Measurements from ENCODE around the gene NMNAT1. TPM values are rescaled to one million over a fixed set of nuclear protein-coding genes. Genes with fewer than 3 reads are reported as not detected.
A peak's percentile ranks its signal among the peaks of the same experiment; 100 is the strongest.

Gene NMNAT1
- total RNA-seq, 3 donors from 2014 or later (not counting 1 experiment from before 2014, with no cell fraction given), result 2.6 to 4.7 (median 2.9) TPM

DNA sequence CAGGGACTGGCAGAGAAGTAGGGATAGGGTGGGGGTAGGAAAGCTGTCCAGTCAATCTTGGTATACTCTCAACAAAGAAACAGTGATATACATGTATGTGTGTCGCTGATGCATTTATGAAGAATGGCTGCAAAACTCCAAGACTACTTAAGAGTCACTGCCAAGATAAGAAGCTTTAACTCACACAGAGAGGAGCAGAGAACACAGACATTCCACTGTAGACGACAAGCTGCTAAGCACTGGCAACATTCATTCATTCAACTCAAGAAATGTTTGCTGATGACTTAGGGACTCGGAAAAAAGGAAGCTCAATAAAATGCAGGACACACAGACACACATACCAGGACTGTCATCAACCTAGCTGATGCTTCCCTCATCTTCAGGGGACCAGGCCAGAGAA lies 38.7 kb upstream of the NMNAT1 start:
- H3K36me3 Mint-ChIP-seq, result no peaks in the 10 kb centered on the region
- H3K4me3 Mint-ChIP-seq, result no peak overlapping the region
- H3K27me3 ChIP-seq (ENCODE audit: control insufficient read depth, insufficient read depth, low read length), result no peaks in the 10 kb centered on the region
- no peaks in the 10 kb centered on the region for H3K36me3 ChIP-seq (ENCODE audit: control insufficient read depth, insufficient read depth, low read length)
- WGBS (ENCODE audit: insufficient coverage), result 83% methylated on average over 3 of the region's 3 CpGs
- intact Hi-C loops (cut with micrococcal nuclease), result no loop called here
- no peak overlapping the region for H3K27ac ChIP-seq (ENCODE audit: low read length)
- H3K4me1 ChIP-seq (ENCODE audit: control insufficient read depth, insufficient read depth, low read length), result peaks cover 30% of the 10 kb centered on the region
- peaks cover 46 to 59% of the 10 kb centered on the region in 2 donors for H3K4me1 Mint-ChIP-seq
- ATAC-seq, result no peak
- no peak overlapping the region for H3K4me3 ChIP-seq (ENCODE audit: low read length)
- TF ChIP-seq, protein P1, sequence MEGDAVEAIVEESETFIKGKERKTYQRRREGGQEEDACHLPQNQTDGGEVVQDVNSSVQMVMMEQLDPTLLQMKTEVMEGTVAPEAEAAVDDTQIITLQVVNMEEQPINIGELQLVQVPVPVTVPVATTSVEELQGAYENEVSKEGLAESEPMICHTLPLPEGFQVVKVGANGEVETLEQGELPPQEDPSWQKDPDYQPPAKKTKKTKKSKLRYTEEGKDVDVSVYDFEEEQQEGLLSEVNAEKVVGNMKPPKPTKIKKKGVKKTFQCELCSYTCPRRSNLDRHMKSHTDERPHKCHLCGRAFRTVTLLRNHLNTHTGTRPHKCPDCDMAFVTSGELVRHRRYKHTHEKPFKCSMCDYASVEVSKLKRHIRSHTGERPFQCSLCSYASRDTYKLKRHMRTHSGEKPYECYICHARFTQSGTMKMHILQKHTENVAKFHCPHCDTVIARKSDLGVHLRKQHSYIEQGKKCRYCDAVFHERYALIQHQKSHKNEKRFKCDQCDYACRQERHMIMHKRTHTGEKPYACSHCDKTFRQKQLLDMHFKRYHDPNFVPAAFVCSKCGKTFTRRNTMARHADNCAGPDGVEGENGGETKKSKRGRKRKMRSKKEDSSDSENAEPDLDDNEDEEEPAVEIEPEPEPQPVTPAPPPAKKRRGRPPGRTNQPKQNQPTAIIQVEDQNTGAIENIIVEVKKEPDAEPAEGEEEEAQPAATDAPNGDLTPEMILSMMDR (IDR thresholded peaks at IDR 0.05), result no peak
- peak overlapping the region in 1 of 2 donors; percentile 48 for H3K27ac Mint-ChIP-seq
- DNase-seq, result no peak
- H3K27me3 Mint-ChIP-seq (ENCODE audit: low read depth in 2 of 2), result no peaks in the 10 kb centered on the region
- no peaks in the 10 kb centered on the region for H3K9me3 ChIP-seq (ENCODE audit: control insufficient read depth, insufficient read depth, low read length)
- H3K9me3 Mint-ChIP-seq, result no peaks in the 10 kb centered on the region

DNA sequence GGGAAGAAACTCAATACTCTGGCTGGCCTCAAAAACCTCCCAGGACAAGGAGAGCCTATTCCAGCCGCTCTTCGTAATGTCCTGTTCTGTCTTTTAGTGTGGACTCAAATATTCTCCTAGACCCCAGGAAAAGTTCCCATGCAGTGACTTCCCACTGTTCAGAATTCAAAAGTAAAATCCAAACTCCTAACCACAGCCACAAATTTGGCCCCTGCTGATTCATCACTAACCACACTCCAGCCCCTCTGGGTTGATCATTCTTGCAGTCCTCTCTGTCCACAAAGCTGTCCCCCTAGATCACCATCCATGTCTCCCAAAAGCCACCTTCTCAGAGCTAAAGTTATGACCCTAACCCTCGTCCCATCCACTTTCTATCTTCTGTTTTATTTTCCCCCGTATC lies 38.3 kb upstream of the NMNAT1 start:
- Mint-ChIP-seq H3K27me3 (ENCODE audit: low read depth in 2 of 2) (no peaks in the 10 kb centered on the region), H3K27ac (peak overlapping the region in 1 of 2 donors; percentile 48), H3K36me3 (no peaks in the 10 kb centered on the region), H3K4me3 (no peak overlapping the region), H3K4me1 (peaks cover 46 to 61% of the 10 kb centered on the region in 2 donors), H3K9me3 (no peaks in the 10 kb centered on the region)
- peaks cover 27% of the 10 kb centered on the region for H3K4me1 ChIP-seq (ENCODE audit: control insufficient read depth, insufficient read depth, low read length)
- WGBS (ENCODE audit: insufficient coverage), result 70% methylated on average over 4 of the region's 4 CpGs
- H3K4me3 ChIP-seq (ENCODE audit: low read length), result no peak overlapping the region
- no peaks in the 10 kb centered on the region for H3K36me3 ChIP-seq (ENCODE audit: control insufficient read depth, insufficient read depth, low read length)
- H3K9me3 ChIP-seq (ENCODE audit: control insufficient read depth, insufficient read depth, low read length), result no peaks in the 10 kb centered on the region
- no peak overlapping the region for H3K27ac ChIP-seq (ENCODE audit: low read length)
- ATAC-seq, result no peak
- DNase-seq, result no peak
- intact Hi-C loops (cut with micrococcal nuclease), result no loop called here
- no peaks in the 10 kb centered on the region for H3K27me3 ChIP-seq (ENCODE audit: control insufficient read depth, insufficient read depth, low read length)
- TF ChIP-seq, protein P1 (IDR thresholded peaks at IDR 0.05), result no peak

DNA sequence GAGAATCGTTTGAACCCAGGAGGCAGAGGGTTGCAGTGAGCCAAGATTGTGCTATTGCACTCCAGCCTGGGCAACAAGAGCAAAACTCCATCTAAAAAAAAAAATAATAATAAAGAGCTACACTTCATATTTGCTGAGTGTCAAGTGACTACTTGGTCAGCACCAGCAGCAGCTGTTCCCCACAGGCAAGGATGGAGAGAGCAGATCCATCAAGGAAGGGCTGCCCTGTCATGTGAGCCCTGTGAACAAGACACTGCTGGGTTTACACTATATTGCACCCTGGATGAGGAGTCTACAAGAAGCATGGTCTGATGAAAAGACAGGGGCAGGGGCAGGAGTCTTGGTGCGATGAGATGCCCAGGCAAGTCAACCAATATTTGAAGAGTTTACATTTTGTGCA lies 36.8 kb upstream of the NMNAT1 start:
- TF ChIP-seq, protein P1 (IDR thresholded peaks at IDR 0.05), result no peak
- intact Hi-C loops (cut with micrococcal nuclease), result no loop called here
- no peak overlapping the region for H3K27ac Mint-ChIP-seq
- Histone ChIP-seq H3K36me3 (ENCODE audit: control insufficient read depth, insufficient read depth, low read length) (no peaks in the 10 kb centered on the region), H3K9me3 (ENCODE audit: control insufficient read depth, insufficient read depth, low read length) (no peaks in the 10 kb centered on the region), H3K4me3 (ENCODE audit: low read length) (no peak overlapping the region), H3K4me1 (ENCODE audit: control insufficient read depth, insufficient read depth, low read length) (peaks cover 26% of the 10 kb centered on the region), H3K27ac (ENCODE audit: low read length) (no peak overlapping the region), H3K27me3 (ENCODE audit: control insufficient read depth, insufficient read depth, low read length) (no peaks in the 10 kb centered on the region)
- no peak for DNase-seq
- H3K4me3 Mint-ChIP-seq, result no peak overlapping the region
- H3K9me3 Mint-ChIP-seq, result no peaks in the 10 kb centered on the region
- WGBS (ENCODE audit: insufficient coverage), result 92% methylated on average over 2 of the region's 2 CpGs
- peaks cover 42 to 59% of the 10 kb centered on the region in 2 donors for H3K4me1 Mint-ChIP-seq
- ATAC-seq, result no peak
- H3K36me3 Mint-ChIP-seq, result no peaks in the 10 kb centered on the region
- H3K27me3 Mint-ChIP-seq (ENCODE audit: low read depth in 2 of 2), result no peaks in the 10 kb centered on the region

DNA sequence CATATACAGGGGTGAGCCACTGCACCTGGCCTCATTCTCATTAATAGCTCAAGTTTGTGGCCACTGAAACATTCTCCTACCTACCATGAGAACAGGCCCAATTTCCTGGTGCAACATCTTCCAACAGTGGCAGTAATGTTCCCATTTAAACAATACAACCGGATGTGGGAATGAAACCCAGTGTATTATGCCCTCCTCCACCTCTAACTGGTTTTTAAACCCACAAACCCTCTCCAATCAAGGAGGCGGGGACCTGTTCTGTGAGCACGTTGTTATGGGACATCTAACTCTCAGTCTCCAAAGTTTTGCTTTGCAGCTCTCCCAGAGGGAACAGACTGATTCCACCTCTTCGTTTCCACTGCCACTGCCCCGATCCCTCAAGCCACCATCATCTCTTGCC lies 35.8 kb upstream of the NMNAT1 start:
- Histone ChIP-seq H3K27ac (ENCODE audit: low read length) (no peak overlapping the region), H3K9me3 (ENCODE audit: control insufficient read depth, insufficient read depth, low read length) (no peaks in the 10 kb centered on the region), H3K4me3 (ENCODE audit: low read length) (no peak overlapping the region), H3K4me1 (ENCODE audit: control insufficient read depth, insufficient read depth, low read length) (peaks cover 22% of the 10 kb centered on the region), H3K36me3 (ENCODE audit: control insufficient read depth, insufficient read depth, low read length) (no peaks in the 10 kb centered on the region), H3K27me3 (ENCODE audit: control insufficient read depth, insufficient read depth, low read length) (no peaks in the 10 kb centered on the region)
- Mint-ChIP-seq H3K27ac (peak overlapping the region in 1 of 2 donors; percentile 24), H3K36me3 (no peaks in the 10 kb centered on the region), H3K4me1 (peaks cover 48 to 65% of the 10 kb centered on the region in 2 donors), H3K27me3 (ENCODE audit: low read depth in 2 of 2) (no peaks in the 10 kb centered on the region), H3K4me3 (no peak overlapping the region), H3K9me3 (no peaks in the 10 kb centered on the region)
- WGBS (ENCODE audit: insufficient coverage), result 93% methylated on average over 5 of the region's 5 CpGs
- TF ChIP-seq, protein P1 (IDR thresholded peaks at IDR 0.05), result no peak
- intact Hi-C loops (cut with micrococcal nuclease), result no loop called here
- DNase-seq (no peak), ATAC-seq (no peak)
